ENCODE data around the gene NDUFS3.
"Not testable (repeated sequence)": the region's sequence is repeated elsewhere in the genome, so short reads cannot be mapped to it uniquely, and the experiment has no call there.

Gene NDUFS3

GRCh38 chr11:47539681-47540039, 39.2 kb upstream of the NDUFS3 start:
- H3K4me3 ChIP-seq (ENCODE audit: low read depth in 1 of 2, low read length in 2 of 2) = no peak overlapping the region
- H3K36me3 ChIP-seq (ENCODE audit: control insufficient read depth in 1 of 2, insufficient read depth in 2 of 2, low read length in 2 of 2) = no peaks in the 10 kb centered on the region
- no peaks in the 10 kb centered on the region for H3K9me3 ChIP-seq (ENCODE audit: control insufficient read depth in 1 of 2, low read length in 2 of 2)
- H3K27ac ChIP-seq (ENCODE audit: low read depth, low read length) = no peak overlapping the region
- no peaks in the 10 kb centered on the region for H3K27me3 ChIP-seq (ENCODE audit: control insufficient read depth in 1 of 2, insufficient read depth in 2 of 2, low read length in 2 of 2)
- peak overlapping the region in 1 of 2 donors; percentile 18 for H3K9ac ChIP-seq (ENCODE audit: low read depth in 1 of 2, low read length in 2 of 2)
- peaks cover 10 to 14% of the 10 kb centered on the region in 2 donors for H3K4me1 ChIP-seq (ENCODE audit: control insufficient read depth in 1 of 2, insufficient read depth in 2 of 2, low read length in 2 of 2)

DNA sequence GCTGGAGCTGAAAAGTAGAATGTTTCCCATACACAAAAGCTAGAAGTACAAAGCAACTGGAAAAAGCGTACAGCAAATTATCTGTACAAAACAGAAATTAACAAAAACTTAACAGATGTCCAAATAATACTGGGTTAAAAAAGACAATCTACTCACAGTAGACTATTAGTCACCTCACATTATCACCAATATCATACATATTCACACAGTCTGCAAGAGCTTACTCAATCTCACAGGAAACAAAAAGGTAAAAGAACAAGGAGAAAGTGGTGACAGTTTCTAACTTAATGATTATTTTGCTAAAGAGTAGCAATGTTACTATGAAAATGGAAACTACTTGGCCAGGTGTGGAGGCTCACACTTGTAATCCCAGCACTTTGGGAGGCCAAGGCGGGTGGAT, 37.8 kb upstream of the NDUFS3 start:
- H3K27ac ChIP-seq (ENCODE audit: low read depth, low read length) = no peak overlapping the region
- peaks cover 10 to 14% of the 10 kb centered on the region in 2 donors for H3K4me1 ChIP-seq (ENCODE audit: control insufficient read depth in 1 of 2, insufficient read depth in 2 of 2, low read length in 2 of 2)
- no peak overlapping the region for H3K4me3 ChIP-seq (ENCODE audit: low read depth in 1 of 2, low read length in 2 of 2)
- H3K27me3 ChIP-seq (ENCODE audit: control insufficient read depth in 1 of 2, insufficient read depth in 2 of 2, low read length in 2 of 2) = no peaks in the 10 kb centered on the region
- H3K9ac ChIP-seq (ENCODE audit: low read depth in 1 of 2, low read length in 2 of 2) = no peak overlapping the region
- no peaks in the 10 kb centered on the region for H3K36me3 ChIP-seq (ENCODE audit: control insufficient read depth in 1 of 2, insufficient read depth in 2 of 2, low read length in 2 of 2)
- no peaks in the 10 kb centered on the region for H3K9me3 ChIP-seq (ENCODE audit: control insufficient read depth in 1 of 2, low read length in 2 of 2)

DNA sequence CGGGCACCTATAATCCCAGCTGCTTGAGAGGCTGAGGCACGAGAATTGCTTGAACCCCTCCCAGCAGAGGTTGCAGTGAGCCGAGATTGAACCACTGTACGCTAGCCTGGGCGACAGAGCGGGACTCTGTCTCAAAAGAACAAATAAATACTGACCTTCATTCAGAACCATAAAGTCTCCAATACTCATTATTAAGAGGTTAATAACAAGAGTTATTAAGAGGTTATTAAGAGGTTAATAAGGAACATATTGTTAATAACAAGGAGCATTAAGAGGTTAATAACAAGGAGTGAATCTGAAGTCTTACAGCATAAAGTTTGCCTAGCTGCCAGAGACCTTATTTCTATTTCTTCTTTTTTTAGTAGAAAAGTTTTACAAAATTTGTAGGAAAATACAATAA, 33.6 kb upstream of the NDUFS3 start:
- peaks cover 1 to 7% of the 10 kb centered on the region in 2 donors for H3K4me1 ChIP-seq (ENCODE audit: control insufficient read depth in 1 of 2, insufficient read depth in 2 of 2, low read length in 2 of 2)

DNA sequence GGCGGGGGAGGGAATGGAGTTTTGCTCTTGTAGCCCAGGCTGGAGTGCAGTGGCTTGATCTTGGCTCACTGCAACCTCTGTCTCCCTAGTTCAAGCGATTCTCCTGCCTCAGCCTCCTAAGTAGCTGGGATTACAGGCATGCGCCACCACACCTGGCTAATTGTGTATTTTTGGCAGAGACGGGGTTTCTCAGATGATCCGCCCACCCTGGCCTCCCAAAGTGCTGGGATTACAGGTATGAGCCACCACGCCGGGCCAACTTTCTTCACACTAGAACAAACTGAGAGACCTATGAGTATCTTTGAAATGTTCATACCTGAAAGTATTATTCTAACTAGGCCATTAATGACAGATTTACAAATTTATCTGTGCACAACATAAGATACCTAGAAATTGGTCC, 32.6 kb upstream of the NDUFS3 start:
- not testable (repeated sequence) for H3K9ac ChIP-seq (ENCODE audit: low read depth in 1 of 2, low read length in 2 of 2); H3K4me1 ChIP-seq (ENCODE audit: control insufficient read depth in 1 of 2, insufficient read depth in 2 of 2, low read length in 2 of 2); H3K36me3 ChIP-seq (ENCODE audit: control insufficient read depth in 1 of 2, insufficient read depth in 2 of 2, low read length in 2 of 2); H3K27me3 ChIP-seq (ENCODE audit: control insufficient read depth in 1 of 2, insufficient read depth in 2 of 2, low read length in 2 of 2); H3K4me3 ChIP-seq (ENCODE audit: low read depth in 1 of 2, low read length in 2 of 2); H3K27ac ChIP-seq (ENCODE audit: low read depth, low read length); H3K9me3 ChIP-seq (ENCODE audit: control insufficient read depth in 1 of 2, low read length in 2 of 2)

More for the DNA sequence above, 33.6 kb upstream of the NDUFS3 start:
- Histone ChIP-seq H3K27me3 (ENCODE audit: control insufficient read depth in 1 of 2, insufficient read depth in 2 of 2, low read length in 2 of 2) (no peaks in the 10 kb centered on the region), H3K9ac (ENCODE audit: low read depth in 1 of 2, low read length in 2 of 2) (no peak overlapping the region), H3K27ac (ENCODE audit: low read depth, low read length) (no peak overlapping the region), H3K4me3 (ENCODE audit: low read depth in 1 of 2, low read length in 2 of 2) (no peak overlapping the region), H3K36me3 (ENCODE audit: control insufficient read depth in 1 of 2, insufficient read depth in 2 of 2, low read length in 2 of 2) (no peaks in the 10 kb centered on the region), H3K9me3 (ENCODE audit: control insufficient read depth in 1 of 2, low read length in 2 of 2) (no peaks in the 10 kb centered on the region)

DNA sequence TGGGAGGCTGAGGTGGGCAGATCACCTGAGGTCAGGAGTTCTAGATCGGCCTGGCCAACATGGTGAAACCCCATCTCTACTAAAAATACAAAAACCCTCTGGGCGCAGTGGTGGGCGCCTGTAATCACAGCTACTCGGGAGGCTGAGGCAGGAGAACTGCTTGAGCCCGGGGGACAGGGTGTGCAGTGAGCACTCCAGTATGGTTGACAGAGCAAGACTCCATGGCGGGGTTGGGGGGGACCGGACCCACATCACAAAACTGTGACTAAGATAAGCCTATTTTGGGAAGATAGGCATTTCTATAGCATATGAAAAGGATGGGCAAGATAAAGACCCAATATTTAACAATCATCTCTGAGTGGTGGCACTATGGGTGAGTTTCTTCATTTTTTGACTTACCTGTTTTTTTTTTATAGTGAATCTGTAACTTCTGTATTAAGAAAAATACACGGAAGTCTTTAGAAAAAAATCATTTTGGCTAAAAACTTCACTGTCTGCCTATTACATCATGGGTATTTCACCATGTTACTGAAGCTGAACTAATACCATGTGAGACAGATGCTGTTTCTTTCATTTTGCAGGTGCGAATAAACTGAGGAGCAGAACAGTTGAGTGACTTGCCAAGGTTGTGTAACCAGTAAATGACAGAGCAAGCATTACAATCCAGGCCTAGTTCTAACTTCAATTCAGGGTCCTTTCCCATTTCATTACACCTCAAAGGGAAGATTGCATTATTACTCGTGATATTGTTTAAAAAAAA, 28.4 kb upstream of the NDUFS3 start:
- H3K9me3 ChIP-seq (ENCODE audit: control insufficient read depth in 1 of 2, low read length in 2 of 2) = no peaks in the 10 kb centered on the region
- H3K36me3 ChIP-seq (ENCODE audit: control insufficient read depth in 1 of 2, insufficient read depth in 2 of 2, low read length in 2 of 2) = no peaks in the 10 kb centered on the region
- H3K4me1 ChIP-seq (ENCODE audit: control insufficient read depth in 1 of 2, insufficient read depth in 2 of 2, low read length in 2 of 2) = peaks cover 10 to 18% of the 10 kb centered on the region in 2 donors
- no peak overlapping the region for H3K27ac ChIP-seq (ENCODE audit: low read depth, low read length)
- H3K27me3 ChIP-seq (ENCODE audit: control insufficient read depth in 1 of 2, insufficient read depth in 2 of 2, low read length in 2 of 2) = no peaks in the 10 kb centered on the region
- H3K9ac ChIP-seq (ENCODE audit: low read depth in 1 of 2, low read length in 2 of 2) = no peak overlapping the region
- H3K4me3 ChIP-seq (ENCODE audit: low read depth in 1 of 2, low read length in 2 of 2) = no peak overlapping the region

DNA sequence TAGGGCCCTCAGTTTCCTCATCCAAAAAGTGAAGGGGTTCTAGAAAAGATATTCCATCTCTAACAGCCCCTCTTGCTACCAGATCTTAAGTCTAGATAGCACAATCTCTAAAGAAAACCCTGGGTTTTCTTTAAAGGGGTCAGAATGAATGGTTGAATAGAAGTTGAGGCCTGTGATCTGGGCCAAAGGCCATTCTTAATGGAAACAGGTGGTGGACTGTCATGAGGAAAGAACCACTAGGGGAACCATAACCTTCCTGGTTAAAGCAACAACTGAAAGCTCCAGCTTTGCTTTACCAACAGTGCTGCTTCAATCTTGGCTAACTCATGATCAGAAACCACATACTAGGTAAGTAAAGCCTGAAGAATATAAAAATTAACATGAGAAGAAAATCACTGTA, 27.8 kb upstream of the NDUFS3 start:
- peaks cover 10 to 18% of the 10 kb centered on the region in 2 donors for H3K4me1 ChIP-seq (ENCODE audit: control insufficient read depth in 1 of 2, insufficient read depth in 2 of 2, low read length in 2 of 2)
- H3K27me3 ChIP-seq (ENCODE audit: control insufficient read depth in 1 of 2, insufficient read depth in 2 of 2, low read length in 2 of 2) = no peaks in the 10 kb centered on the region
- H3K9ac ChIP-seq (ENCODE audit: low read depth in 1 of 2, low read length in 2 of 2) = peak overlapping the region in 1 of 2 donors; percentile 96
- no peaks in the 10 kb centered on the region for H3K36me3 ChIP-seq (ENCODE audit: control insufficient read depth in 1 of 2, insufficient read depth in 2 of 2, low read length in 2 of 2)
- H3K9me3 ChIP-seq (ENCODE audit: control insufficient read depth in 1 of 2, low read length in 2 of 2) = no peaks in the 10 kb centered on the region
- H3K27ac ChIP-seq (ENCODE audit: low read depth, low read length) = no peak overlapping the region
- H3K4me3 ChIP-seq (ENCODE audit: low read depth in 1 of 2, low read length in 2 of 2) = peak overlapping the region; percentile 77 to 99

GRCh38 chr11:47552056-47552565, 26.8 kb upstream of the NDUFS3 start:
- no peaks in the 10 kb centered on the region for H3K36me3 ChIP-seq (ENCODE audit: control insufficient read depth in 1 of 2, insufficient read depth in 2 of 2, low read length in 2 of 2)
- no peaks in the 10 kb centered on the region for H3K9me3 ChIP-seq (ENCODE audit: control insufficient read depth in 1 of 2, low read length in 2 of 2)
- peak overlapping the region; percentile 76 to 96 for H3K9ac ChIP-seq (ENCODE audit: low read depth in 1 of 2, low read length in 2 of 2)
- peaks cover 10 to 18% of the 10 kb centered on the region in 2 donors for H3K4me1 ChIP-seq (ENCODE audit: control insufficient read depth in 1 of 2, insufficient read depth in 2 of 2, low read length in 2 of 2)
- H3K4me3 ChIP-seq (ENCODE audit: low read depth in 1 of 2, low read length in 2 of 2) = peak overlapping the region; percentile 77 to 99
- H3K27ac ChIP-seq (ENCODE audit: low read depth, low read length) = peak overlapping the region; percentile 80
- H3K27me3 ChIP-seq (ENCODE audit: control insufficient read depth in 1 of 2, insufficient read depth in 2 of 2, low read length in 2 of 2) = no peaks in the 10 kb centered on the region

DNA sequence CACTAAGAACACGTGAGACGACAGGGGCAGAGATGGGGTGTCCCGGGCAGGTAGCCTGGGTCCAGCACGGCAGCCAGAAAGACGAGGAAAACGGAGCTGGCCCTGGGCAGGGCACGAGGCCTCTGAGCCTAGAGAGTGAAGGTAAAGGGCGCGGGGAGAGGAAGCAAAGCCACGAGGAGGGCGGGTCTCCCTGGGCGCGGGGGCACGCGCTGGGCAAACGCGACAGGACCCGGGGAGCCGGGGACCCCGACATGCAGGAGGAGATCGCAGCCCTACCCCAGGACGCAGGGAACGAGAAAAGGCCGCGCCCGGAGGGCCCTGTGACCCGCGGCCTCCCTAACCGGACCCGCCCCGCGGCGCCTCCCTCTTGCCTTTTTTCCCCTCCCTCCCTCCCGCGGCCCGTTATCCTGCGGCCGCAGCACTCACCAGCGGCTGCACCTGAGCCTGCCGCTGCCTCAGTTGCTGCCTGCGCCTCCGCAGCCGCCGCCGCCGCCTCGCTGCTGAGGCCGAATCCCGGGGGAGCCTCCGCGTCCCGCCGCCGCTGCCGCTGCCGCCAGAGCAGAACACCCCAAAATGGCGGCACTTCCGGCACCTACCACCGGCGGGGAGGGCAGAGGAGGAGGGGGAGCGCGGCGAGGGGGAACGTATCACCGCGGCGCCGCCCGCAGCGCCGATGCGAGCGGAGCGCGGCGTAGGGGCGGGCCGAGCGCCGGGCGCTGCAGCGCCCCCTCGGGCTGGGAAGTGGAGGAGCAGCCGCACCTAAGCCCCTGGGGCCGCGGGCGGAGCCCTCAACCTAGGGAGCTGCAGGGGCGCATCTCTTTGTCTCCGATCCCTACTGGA, 26.1 kb upstream of the NDUFS3 start, which contains the start of gene CELF1:
CELF1 (minus strand) TSS at position 567 of the 840 bp plus-strand sequence. CDS start 53,609 bp downstream, outside the sequence.
- H3K27ac ChIP-seq (ENCODE audit: low read depth, low read length) = peak within 1 kb of the TSS; percentile 80
- no peaks in the 10 kb centered on the region for H3K9me3 ChIP-seq (ENCODE audit: control insufficient read depth in 1 of 2, low read length in 2 of 2)
- H3K27me3 ChIP-seq (ENCODE audit: control insufficient read depth in 1 of 2, insufficient read depth in 2 of 2, low read length in 2 of 2) = no peaks in the 10 kb centered on the region
- H3K9ac ChIP-seq (ENCODE audit: low read depth in 1 of 2, low read length in 2 of 2) = peak within 1 kb of the TSS; percentile 76 to 96
- peak within 1 kb of the TSS; percentile 77 to 99 for H3K4me3 ChIP-seq (ENCODE audit: low read depth in 1 of 2, low read length in 2 of 2)
- H3K36me3 ChIP-seq (ENCODE audit: control insufficient read depth in 1 of 2, insufficient read depth in 2 of 2, low read length in 2 of 2) = no peaks in the 10 kb centered on the region
- peaks cover 10 to 18% of the 10 kb centered on the region in 2 donors for H3K4me1 ChIP-seq (ENCODE audit: control insufficient read depth in 1 of 2, insufficient read depth in 2 of 2, low read length in 2 of 2)

- peak overlapping the region; percentile 35 to 55 for H3K9ac ChIP-seq (ENCODE audit: low read depth in 1 of 2, low read length in 2 of 2)
- peaks cover 10 to 18% of the 10 kb centered on the region in 2 donors for H3K4me1 ChIP-seq (ENCODE audit: control insufficient read depth in 1 of 2, insufficient read depth in 2 of 2, low read length in 2 of 2)
- H3K27ac ChIP-seq (ENCODE audit: low read depth, low read length) = no peak overlapping the region
- H3K36me3 ChIP-seq (ENCODE audit: control insufficient read depth in 1 of 2, insufficient read depth in 2 of 2, low read length in 2 of 2) = no peaks in the 10 kb centered on the region
- no peaks in the 10 kb centered on the region for H3K27me3 ChIP-seq (ENCODE audit: control insufficient read depth in 1 of 2, insufficient read depth in 2 of 2, low read length in 2 of 2)
- peak overlapping the region; percentile 72 to 99 for H3K4me3 ChIP-seq (ENCODE audit: low read depth in 1 of 2, low read length in 2 of 2)
- no peaks in the 10 kb centered on the region for H3K9me3 ChIP-seq (ENCODE audit: control insufficient read depth in 1 of 2, low read length in 2 of 2)
These were observed 25.5 kb upstream of the NDUFS3 start for GRCh38 chr11:47553406-47553743.

GRCh38 chr11:47557004-47557403, 21.9 kb upstream of the NDUFS3 start:
- not testable (repeated sequence) for H3K9me3 ChIP-seq (ENCODE audit: control insufficient read depth in 1 of 2, low read length in 2 of 2); H3K27me3 ChIP-seq (ENCODE audit: control insufficient read depth in 1 of 2, insufficient read depth in 2 of 2, low read length in 2 of 2); H3K36me3 ChIP-seq (ENCODE audit: control insufficient read depth in 1 of 2, insufficient read depth in 2 of 2, low read length in 2 of 2); H3K4me3 ChIP-seq (ENCODE audit: low read depth in 1 of 2, low read length in 2 of 2); H3K9ac ChIP-seq (ENCODE audit: low read depth in 1 of 2, low read length in 2 of 2); H3K4me1 ChIP-seq (ENCODE audit: control insufficient read depth in 1 of 2, insufficient read depth in 2 of 2, low read length in 2 of 2); H3K27ac ChIP-seq (ENCODE audit: low read depth, low read length)
